ENCODE measurements around the gene GRIFIN. TPM values are rescaled to one million over a fixed set of nuclear protein-coding genes. Genes with fewer than 3 reads are reported as not detected.
A peak's percentile ranks its signal among the peaks of the same experiment; 100 is the strongest.

The GRIFIN gene
- total and polyA plus RNA-seq, 7 experiments from 2014 or later, result not detected

DNA sequence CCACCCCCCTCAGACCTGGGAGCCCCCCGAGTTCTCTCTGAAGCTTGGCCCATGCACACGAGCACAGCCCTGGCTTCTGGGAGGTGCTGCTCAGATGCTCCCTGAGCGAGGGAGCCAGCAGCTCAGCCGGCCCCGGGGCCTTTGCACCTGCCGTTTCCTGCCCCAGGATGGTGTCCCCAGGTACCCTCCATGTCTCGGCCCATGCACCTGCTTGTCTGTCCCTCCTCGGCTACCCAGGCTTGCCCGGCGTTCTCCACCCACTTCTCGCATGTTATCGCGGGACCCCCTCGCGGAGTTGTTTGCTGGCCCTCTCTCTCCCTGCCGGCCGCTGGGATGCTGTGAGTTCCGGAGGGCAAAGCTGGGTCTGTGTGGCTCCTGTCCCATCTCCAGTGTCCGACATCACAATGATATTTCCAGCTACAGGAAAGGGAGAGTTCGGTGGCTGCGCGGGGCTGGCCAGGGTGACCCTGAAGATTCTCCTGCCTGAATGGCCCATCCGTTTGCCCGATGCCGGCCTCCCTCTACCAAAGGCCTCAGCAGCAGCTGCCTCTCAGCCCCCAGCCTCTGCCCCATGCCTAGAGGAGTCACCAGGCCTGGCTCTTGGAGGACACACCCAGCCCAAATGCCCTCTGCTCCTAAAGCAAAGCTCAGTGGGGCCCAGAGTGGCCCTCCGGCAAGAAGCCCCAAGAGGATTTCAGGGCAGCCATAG, 31.2 kb upstream of the GRIFIN start:
- peak overlapping the region in 1 of 10 donors; percentile 38 for H3K4me3 Mint-ChIP-seq
- Histone ChIP-seq H3K36me3 (ENCODE audit: control insufficient read depth in 2 of 3, insufficient read depth in 3 of 3, low read length in 3 of 3) (no peaks in the 10 kb centered on the region), H3K27me3 (ENCODE audit: control insufficient read depth in 2 of 2, insufficient read depth in 2 of 2, low read length in 2 of 2) (no peaks in the 10 kb centered on the region), H3K4me1 (ENCODE audit: control insufficient read depth in 2 of 2, insufficient read depth in 2 of 2, low read length in 2 of 2) (peaks cover 48 to 49% of the 10 kb centered on the region in 2 donors), H3K4me3 (ENCODE audit: low read length) (peak overlapping the region; percentile 61), H3K27ac (ENCODE audit: low read depth, low read length) (peak overlapping the region; percentile 87), H3K9me3 (ENCODE audit: control insufficient read depth in 2 of 3, low read length in 3 of 3) (no peaks in the 10 kb centered on the region)
- H3K36me3 Mint-ChIP-seq, result no peaks in the 10 kb centered on the region
- CTCF ChIA-PET, result interaction anchor here (0.9 kb wide), 1 partner anchor 9 kb away, joined by 3 read pairs; no protein-coding TSS in a partner anchor
- DNase-seq (no peak), ATAC-seq (no peak)
- peaks cover 24 to 58% (median 42%) of the 10 kb centered on the region in 7 donors for H3K4me1 Mint-ChIP-seq
- no peaks in the 10 kb centered on the region for H3K9me3 Mint-ChIP-seq
- no peaks in the 10 kb centered on the region for H3K27me3 Mint-ChIP-seq
- POLR2A ChIA-PET, result interaction anchor here (0.8 to 9.2 kb wide), 5 partner anchors 9 to 203 kb away, joined by 3 to 401 read pairs (median 6); partner anchors contain the start of gene LFNG
- H3K27ac Mint-ChIP-seq, result peak overlapping the region in 4 of 9 donors; percentile 97 to 99 (median 98)
- intact Hi-C loops (cut with micrococcal nuclease), result loop anchor here in 1 of 2 donors (5.0 kb wide), 1 partner anchor 105 kb away; the partner anchor contains the start of gene CHST12

- H3K4me1 Mint-ChIP-seq, result peaks cover 20 to 39% (median 31%) of the 10 kb centered on the region in 7 donors
- CTCF ChIA-PET, result no interaction called here
- POLR2A ChIA-PET, result interaction anchor here (0.8 kb wide), 1 partner anchor 25 kb away, joined by 3 read pairs; no protein-coding TSS in a partner anchor
- no peak for ATAC-seq
- peaks cover 30 to 31% of the 10 kb centered on the region in 2 donors for H3K4me1 ChIP-seq (ENCODE audit: control insufficient read depth in 2 of 2, insufficient read depth in 2 of 2, low read length in 2 of 2)
- no peaks in the 10 kb centered on the region for H3K27me3 ChIP-seq (ENCODE audit: control insufficient read depth in 2 of 2, insufficient read depth in 2 of 2, low read length in 2 of 2)
- no peak for DNase-seq
- no peaks in the 10 kb centered on the region for H3K36me3 ChIP-seq (ENCODE audit: control insufficient read depth in 2 of 3, insufficient read depth in 3 of 3, low read length in 3 of 3)
- no peak overlapping the region for H3K27ac Mint-ChIP-seq
- no peaks in the 10 kb centered on the region for H3K36me3 Mint-ChIP-seq
- intact Hi-C loops (cut with micrococcal nuclease), result loop anchor here in 1 of 2 donors (5.0 kb wide), 1 partner anchor 103 kb away; the partner anchor contains the start of gene CHST12
- peaks cover 0 to 3% (median 0%) of the 10 kb centered on the region in 5 donors for H3K27me3 Mint-ChIP-seq
- no peak overlapping the region for H3K4me3 Mint-ChIP-seq
- no peak overlapping the region for H3K4me3 ChIP-seq (ENCODE audit: low read length)
- H3K9me3 Mint-ChIP-seq, result no peaks in the 10 kb centered on the region
- H3K9me3 ChIP-seq (ENCODE audit: control insufficient read depth in 2 of 3, low read length in 3 of 3), result no peaks in the 10 kb centered on the region
- no peak overlapping the region for H3K27ac ChIP-seq (ENCODE audit: low read depth, low read length)
Measured at GRCh38 chr7:2505401-2505800, 29.2 kb upstream of the GRIFIN start.

GRCh38 chr7:2504889-2505375, 28.7 kb upstream of the GRIFIN start:
- no peaks in the 10 kb centered on the region for H3K36me3 Mint-ChIP-seq
- H3K27me3 Mint-ChIP-seq, result peaks cover 0 to 3% (median 0%) of the 10 kb centered on the region in 5 donors
- no peak for ATAC-seq

DNA sequence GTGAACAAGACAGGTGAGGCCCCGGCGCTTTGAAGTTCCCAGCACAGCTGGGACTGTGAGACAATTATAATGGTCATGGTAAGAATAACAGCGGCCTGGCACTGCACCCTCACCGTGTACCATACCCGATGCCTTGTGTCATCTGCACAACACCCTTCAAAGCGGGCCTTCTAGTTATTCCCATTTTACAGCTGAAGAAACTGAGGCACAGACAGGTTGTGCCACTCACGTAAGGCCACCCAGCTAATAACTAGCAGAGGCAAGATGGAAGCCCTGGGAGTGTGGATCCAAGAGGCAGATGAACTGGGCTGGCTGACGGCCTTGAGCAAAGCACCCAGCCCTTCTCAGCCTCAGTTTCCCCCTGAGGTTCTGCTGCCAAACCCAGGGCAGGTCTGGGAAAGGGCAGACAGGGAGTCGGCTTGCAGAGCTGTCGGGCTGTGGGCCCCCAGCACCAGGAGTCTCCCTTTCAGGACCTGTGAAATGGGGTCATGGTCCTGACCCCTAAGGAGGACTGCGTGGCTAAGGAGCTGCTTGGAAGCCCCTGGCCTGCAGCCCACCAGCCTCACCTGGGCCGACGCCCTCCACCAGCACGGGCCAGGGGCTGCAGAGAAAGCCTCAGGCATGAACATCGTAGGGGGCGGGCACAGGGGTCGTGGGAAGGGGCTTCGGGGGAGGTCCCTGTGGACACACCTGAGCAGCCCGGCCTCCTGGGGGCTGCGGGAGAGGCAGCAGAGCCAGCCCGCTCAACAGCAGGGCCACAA, 28.1 kb upstream of the GRIFIN start:
- no peaks in the 10 kb centered on the region for H3K36me3 ChIP-seq (ENCODE audit: control insufficient read depth in 2 of 3, insufficient read depth in 3 of 3, low read length in 3 of 3)
- H3K27ac ChIP-seq (ENCODE audit: low read depth, low read length), result no peak overlapping the region
- POLR2A ChIA-PET, result interaction anchor here (0.6 to 1.0 kb wide), 3 partner anchors 21 to 1905 kb away, joined by 3 read pairs; no protein-coding TSS in a partner anchor
- intact Hi-C loops (cut with micrococcal nuclease), result no loop called here
- H3K27me3 Mint-ChIP-seq, result peaks cover 0 to 3% (median 0%) of the 10 kb centered on the region in 5 donors
- H3K9me3 Mint-ChIP-seq, result no peaks in the 10 kb centered on the region
- peaks cover 13 to 29% (median 25%) of the 10 kb centered on the region in 7 donors for H3K4me1 Mint-ChIP-seq
- DNase-seq (no peak), ATAC-seq (no peak)
- H3K36me3 Mint-ChIP-seq, result no peaks in the 10 kb centered on the region
- no peaks in the 10 kb centered on the region for H3K9me3 ChIP-seq (ENCODE audit: control insufficient read depth in 2 of 3, low read length in 3 of 3)
- no peak overlapping the region for H3K4me3 ChIP-seq (ENCODE audit: low read length)
- no peaks in the 10 kb centered on the region for H3K27me3 ChIP-seq (ENCODE audit: control insufficient read depth in 2 of 2, insufficient read depth in 2 of 2, low read length in 2 of 2)
- H3K4me1 ChIP-seq (ENCODE audit: control insufficient read depth in 2 of 2, insufficient read depth in 2 of 2, low read length in 2 of 2), result peaks cover 19 to 20% of the 10 kb centered on the region in 2 donors
- peak overlapping the region in 3 of 9 donors; percentile 10 to 72 (median 39) for H3K27ac Mint-ChIP-seq
- no peak overlapping the region for H3K4me3 Mint-ChIP-seq
- CTCF ChIA-PET, result no interaction called here

More at GRCh38 chr7:2504889-2505375, 28.7 kb upstream of the GRIFIN start:
- DNase-seq, result no peak
- peaks cover 25 to 27% of the 10 kb centered on the region in 2 donors for H3K4me1 ChIP-seq (ENCODE audit: control insufficient read depth in 2 of 2, insufficient read depth in 2 of 2, low read length in 2 of 2)
- Mint-ChIP-seq H3K4me1 (peaks cover 16 to 34% (median 28%) of the 10 kb centered on the region in 7 donors), H3K4me3 (no peak overlapping the region), H3K9me3 (no peaks in the 10 kb centered on the region), H3K27ac (no peak overlapping the region)
- H3K4me3 ChIP-seq (ENCODE audit: low read length), result no peak overlapping the region
- no peaks in the 10 kb centered on the region for H3K27me3 ChIP-seq (ENCODE audit: control insufficient read depth in 2 of 2, insufficient read depth in 2 of 2, low read length in 2 of 2)
- ChIA-PET CTCF (no interaction called here), POLR2A (interaction anchor here (0.7 to 0.8 kb wide), 2 partner anchors 21 to 26 kb away, joined by 3 read pairs; no protein-coding TSS in a partner anchor)
- H3K27ac ChIP-seq (ENCODE audit: low read depth, low read length), result no peak overlapping the region
- intact Hi-C loops (cut with micrococcal nuclease), result loop anchor here in 1 of 2 donors (5.0 kb wide), 1 partner anchor 103 kb away; the partner anchor contains the start of gene CHST12
- H3K36me3 ChIP-seq (ENCODE audit: control insufficient read depth in 2 of 3, insufficient read depth in 3 of 3, low read length in 3 of 3), result no peaks in the 10 kb centered on the region
- no peaks in the 10 kb centered on the region for H3K9me3 ChIP-seq (ENCODE audit: control insufficient read depth in 2 of 3, low read length in 3 of 3)

DNA sequence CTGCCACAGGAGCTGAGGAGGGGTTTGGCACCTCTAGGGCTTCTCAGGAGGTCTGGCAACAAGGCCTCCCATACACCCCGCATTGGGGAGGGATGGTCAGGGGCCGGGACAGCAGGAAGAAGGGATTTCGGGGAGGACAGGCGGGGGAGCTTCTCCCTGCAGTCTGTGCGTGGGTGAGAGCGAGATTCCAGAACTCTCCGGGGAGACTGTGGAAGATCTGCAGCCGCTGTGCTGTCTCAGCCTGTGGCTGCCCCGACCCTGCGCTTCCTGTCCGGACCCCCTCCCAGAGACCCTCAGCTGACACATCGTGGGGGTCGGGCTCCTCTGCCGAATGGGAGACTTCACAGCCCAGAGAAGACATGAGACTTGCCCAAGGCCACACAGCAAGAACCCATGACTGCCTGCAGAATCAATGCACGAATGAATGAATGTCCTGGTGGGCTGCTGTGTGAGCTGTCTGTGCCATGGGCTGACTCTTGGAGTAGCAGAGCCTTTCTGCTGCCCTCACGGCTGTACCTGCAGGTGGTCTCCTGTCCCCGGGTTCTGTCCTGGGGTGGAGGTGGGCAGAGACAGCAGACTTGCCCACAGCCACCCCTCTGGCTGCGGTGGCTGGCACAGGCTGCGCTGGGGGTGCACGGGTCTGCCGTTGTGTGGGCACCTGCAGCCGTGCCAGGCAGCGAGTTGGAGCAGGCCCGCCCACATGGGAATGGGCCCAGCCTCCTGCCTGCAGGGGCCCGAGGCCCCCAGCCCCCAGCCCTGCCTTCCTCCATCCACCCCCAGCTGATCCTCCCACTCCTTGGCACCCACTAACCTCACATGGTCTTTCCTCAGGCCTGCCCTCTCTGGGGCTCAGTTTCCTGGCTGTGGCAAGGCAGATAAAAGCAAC, 27.1 kb upstream of the GRIFIN start:
- no peak for ATAC-seq
- H3K27ac ChIP-seq (ENCODE audit: low read depth, low read length), result no peak overlapping the region
- H3K9me3 ChIP-seq (ENCODE audit: control insufficient read depth in 2 of 3, low read length in 3 of 3), result no peaks in the 10 kb centered on the region
- H3K36me3 ChIP-seq (ENCODE audit: control insufficient read depth in 2 of 3, insufficient read depth in 3 of 3, low read length in 3 of 3), result no peaks in the 10 kb centered on the region
- Mint-ChIP-seq H3K9me3 (no peaks in the 10 kb centered on the region), H3K27ac (peak overlapping the region in 1 of 9 donors; percentile 39), H3K36me3 (no peaks in the 10 kb centered on the region), H3K4me3 (no peak overlapping the region), H3K4me1 (peaks cover 3 to 19% (median 17%) of the 10 kb centered on the region in 7 donors), H3K27me3 (peaks cover 0 to 3% (median 0%) of the 10 kb centered on the region in 5 donors)
- intact Hi-C loops (cut with micrococcal nuclease), result no loop called here
- H3K4me1 ChIP-seq (ENCODE audit: control insufficient read depth in 2 of 2, insufficient read depth in 2 of 2, low read length in 2 of 2), result peaks cover 9 to 11% of the 10 kb centered on the region in 2 donors
- CTCF ChIA-PET, result no interaction called here
- DNase-seq, result no peak
- no peaks in the 10 kb centered on the region for H3K27me3 ChIP-seq (ENCODE audit: control insufficient read depth in 2 of 2, insufficient read depth in 2 of 2, low read length in 2 of 2)
- H3K4me3 ChIP-seq (ENCODE audit: low read length), result no peak overlapping the region
- POLR2A ChIA-PET, result interaction anchor here (0.6 to 1.5 kb wide), 4 partner anchors 19 to 1904 kb away, joined by 3 read pairs; no protein-coding TSS in a partner anchor

GRCh38 chr7:2502647-2502966, 26.4 kb upstream of the GRIFIN start:
- no peaks in the 10 kb centered on the region for H3K27me3 ChIP-seq (ENCODE audit: control insufficient read depth in 2 of 2, insufficient read depth in 2 of 2, low read length in 2 of 2)
- no peak overlapping the region for H3K27ac ChIP-seq (ENCODE audit: low read depth, low read length)
- Mint-ChIP-seq H3K4me1 (peaks cover 0 to 12% (median 11%) of the 10 kb centered on the region in 7 donors), H3K9me3 (no peaks in the 10 kb centered on the region), H3K27me3 (peaks cover 0 to 4% (median 0%) of the 10 kb centered on the region in 5 donors), H3K27ac (no peak overlapping the region), H3K36me3 (no peaks in the 10 kb centered on the region), H3K4me3 (no peak overlapping the region)
- H3K9me3 ChIP-seq (ENCODE audit: control insufficient read depth in 2 of 3, low read length in 3 of 3), result no peaks in the 10 kb centered on the region
- H3K36me3 ChIP-seq (ENCODE audit: control insufficient read depth in 2 of 3, insufficient read depth in 3 of 3, low read length in 3 of 3), result no peaks in the 10 kb centered on the region
- peaks cover 2 to 4% of the 10 kb centered on the region in 2 donors for H3K4me1 ChIP-seq (ENCODE audit: control insufficient read depth in 2 of 2, insufficient read depth in 2 of 2, low read length in 2 of 2)
- no peak for ATAC-seq
- intact Hi-C loops (cut with micrococcal nuclease), result no loop called here
- H3K4me3 ChIP-seq (ENCODE audit: low read length), result no peak overlapping the region
- POLR2A ChIA-PET, result interaction anchor here (1.0 to 1.5 kb wide), 2 partner anchors 20 to 25 kb away, joined by 3 read pairs; no protein-coding TSS in a partner anchor
- no peak for DNase-seq
- CTCF ChIA-PET, result no interaction called here
